ENCODE data around the gene LANCL1. TPM values are rescaled to one million over a fixed set of nuclear protein-coding genes. Genes with fewer than 3 reads are reported as not detected.
A peak's percentile ranks its signal among the peaks of the same experiment; 100 is the strongest.

The LANCL1 gene
- total RNA-seq, 2 donors from 2014 or later, result 19.7 to 48.8 TPM

GRCh38 chr2:210421916-210422315 is 54.6 kb downstream of the LANCL1 start:
- 36 to 49% methylated on average over 3 of the region's 3 CpGs for WGBS, 2 donors
- TF ChIP-seq POLR2A (IDR thresholded peaks at IDR 0.05), result no peak
- TF ChIP-seq, protein P1, sequence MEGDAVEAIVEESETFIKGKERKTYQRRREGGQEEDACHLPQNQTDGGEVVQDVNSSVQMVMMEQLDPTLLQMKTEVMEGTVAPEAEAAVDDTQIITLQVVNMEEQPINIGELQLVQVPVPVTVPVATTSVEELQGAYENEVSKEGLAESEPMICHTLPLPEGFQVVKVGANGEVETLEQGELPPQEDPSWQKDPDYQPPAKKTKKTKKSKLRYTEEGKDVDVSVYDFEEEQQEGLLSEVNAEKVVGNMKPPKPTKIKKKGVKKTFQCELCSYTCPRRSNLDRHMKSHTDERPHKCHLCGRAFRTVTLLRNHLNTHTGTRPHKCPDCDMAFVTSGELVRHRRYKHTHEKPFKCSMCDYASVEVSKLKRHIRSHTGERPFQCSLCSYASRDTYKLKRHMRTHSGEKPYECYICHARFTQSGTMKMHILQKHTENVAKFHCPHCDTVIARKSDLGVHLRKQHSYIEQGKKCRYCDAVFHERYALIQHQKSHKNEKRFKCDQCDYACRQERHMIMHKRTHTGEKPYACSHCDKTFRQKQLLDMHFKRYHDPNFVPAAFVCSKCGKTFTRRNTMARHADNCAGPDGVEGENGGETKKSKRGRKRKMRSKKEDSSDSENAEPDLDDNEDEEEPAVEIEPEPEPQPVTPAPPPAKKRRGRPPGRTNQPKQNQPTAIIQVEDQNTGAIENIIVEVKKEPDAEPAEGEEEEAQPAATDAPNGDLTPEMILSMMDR (IDR thresholded peaks at IDR 0.05), result no peak
- H3K4me1 ChIP-seq, result no peaks in the 10 kb centered on the region
- ATAC-seq (no peak), DNase-seq (no peak)
- no peaks in the 10 kb centered on the region for H3K27me3 ChIP-seq
- H3K4me3 ChIP-seq, result no peak overlapping the region
- intact Hi-C loops (cut with DNase I), result no loop called here
- H3K27ac ChIP-seq, result no peak overlapping the region
- peaks cover 0 to 8% (median 0%) of the 10 kb centered on the region in 3 donors for H3K9me3 ChIP-seq
- no peaks in the 10 kb centered on the region for H3K36me3 ChIP-seq (replicated peaks in 1 of 2; ENCODE audit: insufficient read depth in 1 of 2, low read depth in 2 of 2)

DNA sequence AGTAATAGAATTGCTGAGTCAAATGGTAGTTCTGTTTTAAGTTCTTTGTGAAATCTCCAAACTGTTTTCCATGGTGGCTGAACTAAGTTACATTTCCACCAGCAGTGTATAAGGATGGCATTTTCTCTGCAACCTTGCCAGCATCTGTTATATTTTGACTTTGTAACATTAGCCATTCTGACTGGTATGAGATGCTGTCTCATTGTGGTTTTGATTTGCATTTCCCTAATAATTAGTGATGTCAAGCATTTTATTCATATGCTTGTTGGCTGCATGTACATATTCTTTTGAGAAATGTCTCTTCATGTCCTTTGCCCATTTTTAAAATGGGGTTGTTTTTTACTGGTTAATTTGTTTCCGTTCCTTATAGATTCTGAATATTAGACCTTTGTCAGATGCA is 63.9 kb downstream of the LANCL1 start:
- no peak for DNase-seq
- Histone ChIP-seq H3K27me3 (no peaks in the 10 kb centered on the region), H3K4me3 (no peak overlapping the region), H3K27ac (no peak overlapping the region), H3K9me3 (no peaks in the 10 kb centered on the region), H3K4me1 (no peaks in the 10 kb centered on the region), H3K36me3 (replicated peaks in 1 of 2; ENCODE audit: insufficient read depth in 1 of 2, low read depth in 2 of 2) (no peaks in the 10 kb centered on the region)
- TF ChIP-seq, protein P1 (IDR thresholded peaks at IDR 0.05), result no peak
- TF ChIP-seq POLR2A (IDR thresholded peaks at IDR 0.05), result no peak
- intact Hi-C loops (cut with DNase I), result no loop called here
- WGBS, 2 donors, result 85 to 100% methylated on average over 1 of the region's 1 CpG
- ATAC-seq, result no peak

DNA sequence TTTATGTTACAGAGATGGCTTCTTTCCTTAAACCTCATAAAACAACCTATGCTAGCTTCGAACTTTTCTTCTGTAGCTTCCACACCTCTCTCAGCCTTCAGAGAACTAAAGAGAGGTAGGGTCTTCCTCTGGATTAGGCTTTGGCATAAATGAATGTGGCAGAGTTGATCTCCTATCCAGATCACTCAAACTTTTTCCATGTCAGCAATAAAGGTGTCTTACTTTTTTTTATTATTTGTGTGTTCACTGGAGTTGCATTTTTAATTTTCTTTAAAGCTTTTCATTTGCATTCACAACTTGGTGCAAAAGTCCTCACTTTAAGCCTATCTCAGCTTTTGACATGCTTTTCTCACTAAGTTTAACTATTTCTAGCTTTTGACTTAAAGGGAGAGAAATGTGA is 66.0 kb downstream of the LANCL1 start:
- TF ChIP-seq POLR2A (IDR thresholded peaks at IDR 0.05), result no peak
- TF ChIP-seq, protein P1 (IDR thresholded peaks at IDR 0.05), result no peak
- no peaks in the 10 kb centered on the region for H3K27me3 ChIP-seq
- DNase-seq (no peak), ATAC-seq (no peak)
- H3K4me3 ChIP-seq, result no peak overlapping the region
- intact Hi-C loops (cut with DNase I), result no loop called here
- H3K9me3 ChIP-seq, result no peaks in the 10 kb centered on the region
- 50 to 75% methylated on average over 1 of the region's 1 CpG for WGBS, 2 donors
- no peaks in the 10 kb centered on the region for H3K36me3 ChIP-seq (replicated peaks in 1 of 2; ENCODE audit: insufficient read depth in 1 of 2, low read depth in 2 of 2)
- H3K27ac ChIP-seq, result no peak overlapping the region
- no peaks in the 10 kb centered on the region for H3K4me1 ChIP-seq

DNA sequence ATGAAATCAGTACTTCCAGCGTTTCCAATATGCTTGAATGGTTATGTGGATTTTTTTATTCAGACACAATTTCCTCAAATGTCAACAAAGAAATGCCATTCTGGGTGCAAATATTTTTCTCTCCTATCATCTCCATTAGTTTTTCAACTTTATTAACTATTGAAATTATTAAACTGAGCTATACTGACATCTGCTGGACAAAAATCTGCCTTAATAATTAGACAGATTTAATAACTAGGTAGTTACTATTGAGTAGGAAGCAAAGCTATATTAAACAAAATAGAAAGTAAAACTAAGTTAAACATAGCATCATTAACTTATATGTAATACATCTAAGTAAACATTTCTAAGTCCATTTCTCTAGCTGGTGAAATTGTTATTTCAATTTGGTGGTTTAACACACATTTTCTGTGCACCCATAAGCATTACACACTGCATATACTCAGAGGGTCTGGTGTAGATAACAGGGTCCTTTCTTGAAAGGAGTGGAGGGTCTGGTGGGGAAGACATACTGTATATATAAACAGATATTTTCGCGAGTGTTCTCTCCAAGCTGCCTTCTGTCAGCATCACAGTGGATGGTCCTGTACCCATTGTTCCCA is 77.0 kb downstream of the LANCL1 start:
- Histone ChIP-seq H3K4me1 (no peaks in the 10 kb centered on the region), H3K36me3 (replicated peaks in 1 of 2; ENCODE audit: insufficient read depth in 1 of 2, low read depth in 2 of 2) (no peaks in the 10 kb centered on the region), H3K9me3 (no peaks in the 10 kb centered on the region), H3K27ac (no peak overlapping the region), H3K4me3 (no peak overlapping the region), H3K27me3 (no peaks in the 10 kb centered on the region)
- intact Hi-C loops (cut with DNase I), result loop anchor here (10.0 kb wide), 1 partner anchor 145 kb away; no protein-coding TSS in a partner anchor
- TF ChIP-seq, protein P1 (IDR thresholded peaks at IDR 0.05), result peak; percentile 19 to 59 (median 50)
- no peak for TF ChIP-seq POLR2A (IDR thresholded peaks at IDR 0.05)
- DNase-seq (no peak), ATAC-seq (no peak)
- WGBS, 2 donors, result 28 to 31% methylated on average over 3 of the region's 3 CpGs

GRCh38 chr2:210392469-210392881 is 84.1 kb downstream of the LANCL1 start:
- Histone ChIP-seq H3K27ac (no peak overlapping the region), H3K4me1 (no peaks in the 10 kb centered on the region), H3K36me3 (replicated peaks in 1 of 2; ENCODE audit: insufficient read depth in 1 of 2, low read depth in 2 of 2) (no peaks in the 10 kb centered on the region), H3K9me3 (no peaks in the 10 kb centered on the region), H3K4me3 (no peak overlapping the region), H3K27me3 (no peaks in the 10 kb centered on the region)
- intact Hi-C loops (cut with DNase I), result loop anchor here (5.0 to 10.0 kb wide), 2 partner anchors 138 to 415 kb away; no protein-coding TSS in a partner anchor
- ATAC-seq (no peak), DNase-seq (no peak)
- TF ChIP-seq, protein P1 (IDR thresholded peaks at IDR 0.05), result no peak
- TF ChIP-seq POLR2A (IDR thresholded peaks at IDR 0.05), result no peak
- WGBS, 2 donors, result 76 to 81% methylated on average over 4 of the region's 4 CpGs
